Naive thymus-derived CD4-positive, alpha-beta T cell (primary cell): ENCODE measurements around the gene BCAN. TPM values are rescaled to one million over a fixed set of nuclear protein-coding genes. Genes with fewer than 3 reads are reported as not detected.

Source experiments
- ATAC-seq: fragments of 150-1000 bp; cut with Tn5 transposase; 2 replicates; pipeline ENCODE4 v1.10.0; 2021; ENCODE audit warnings: mild to moderate bottlenecking, moderate library complexity
- CTCF ChIA-PET: fragments of 350-600 bp; sonication (Branson Sonifier 250); formaldehyde crosslinking; loops from one replicate; lab custom pipeline; 2021; ENCODE audit warnings: antibody characterized with exemption; lab: Charles Lee
- POLR2A ChIA-PET: fragments of 350-600 bp; sonication (Branson Sonifier 250); formaldehyde crosslinking; loops from one replicate; lab custom pipeline; 2021; ENCODE audit warnings: antibody characterized with exemption, inconsistent platforms; lab: Charles Lee
- DNase-seq, 9 donors: peaks; one replicate each; pipeline versions ENCODE4 v3.0.0 to v3.0.0-alpha.2; 2020 to 2022; ENCODE audit warnings: mixed read lengths in 1 of 9
- H3K27ac ChIP-seq: one replicate; pipeline ENCODE4 v1.7.0; 2013; ENCODE audit warnings: mild to moderate bottlenecking, low read depth, low read length, moderate library complexity
- H3K27me3 ChIP-seq, 2 donors: one replicate each; pipeline ENCODE4 v1.7.0; 2013; ENCODE audit warnings: low read length in 2 of 2, mild to moderate bottlenecking in 2 of 2, moderate library complexity in 2 of 2; ENCODE audit not compliant: control insufficient read depth in 2 of 2, insufficient read depth in 2 of 2
- H3K36me3 ChIP-seq, 3 experiments: 1 replicate in 2 of 3; 2 replicates in 1 of 3; pipeline ENCODE4 v1.7.0; 2013; ENCODE audit warnings: low read length in 3 of 3, mild to moderate bottlenecking in 3 of 3, moderate library complexity in 1 of 3; ENCODE audit not compliant: insufficient read depth in 3 of 3, control insufficient read depth in 2 of 3
- H3K4me1 ChIP-seq, 2 donors: one replicate each; pipeline ENCODE4 v1.7.0; 2013; ENCODE audit warnings: low read length in 2 of 2, mild to moderate bottlenecking in 2 of 2, moderate library complexity in 1 of 2; ENCODE audit not compliant: control insufficient read depth in 2 of 2, insufficient read depth in 2 of 2
- H3K4me3 ChIP-seq: 2 replicates; pipeline ENCODE4 v1.7.0; 2013; ENCODE audit warnings: mild to moderate bottlenecking, low read length
- H3K9me3 ChIP-seq, 3 experiments: 1 replicate in 2 of 3; 2 replicates in 1 of 3; pipeline ENCODE4 v1.7.0; 2013; ENCODE audit warnings: low read length in 3 of 3; ENCODE audit not compliant: control insufficient read depth in 2 of 3
- H3K27ac Mint-ChIP-seq, 9 donors: one replicate each; pipeline ENCODE4 v1.8.0; 2020 to 2022; ENCODE audit warnings: mixed read lengths in 9 of 9, mild to moderate bottlenecking in 8 of 9, moderate library complexity in 5 of 9, inconsistent platforms in 2 of 9
- H3K27me3 Mint-ChIP-seq, 5 donors: one replicate each; pipeline ENCODE4 v1.8.0; 2021 to 2022; ENCODE audit warnings: mixed read lengths in 5 of 5, mild to moderate bottlenecking in 1 of 5
- H3K36me3 Mint-ChIP-seq, 5 donors: one replicate each; pipeline ENCODE4 v1.8.0; 2020 to 2022; ENCODE audit warnings: mixed read lengths in 5 of 5, mild to moderate bottlenecking in 3 of 5, inconsistent platforms in 1 of 5
- H3K4me1 Mint-ChIP-seq, 7 donors: one replicate each; pipeline ENCODE4 v1.8.0; 2020 to 2022; ENCODE audit warnings: mixed read lengths in 7 of 7, mild to moderate bottlenecking in 3 of 7, inconsistent platforms in 1 of 7
- H3K4me3 Mint-ChIP-seq, 10 donors: one replicate each; pipeline ENCODE4 v1.8.0; 2020 to 2022; ENCODE audit warnings: mild to moderate bottlenecking in 10 of 10, mixed read lengths in 10 of 10, moderate library complexity in 6 of 10, inconsistent platforms in 2 of 10
- H3K9me3 Mint-ChIP-seq, 11 donors: one replicate each; pipeline ENCODE4 v1.8.0; 2020 to 2022; ENCODE audit warnings: mixed read lengths in 11 of 11, mild to moderate bottlenecking in 4 of 11, inconsistent platforms in 1 of 11, moderate library complexity in 1 of 11
- intact Hi-C, 2 donors: fragments of 100-400 bp; cut with micrococcal nuclease; formaldehyde crosslinking; loops; one replicate each; pipeline ENCODE4 v1.15.1; 2023
- polyA plus RNA-seq, 2 donors: library from polyadenylated mRNA; unstranded; fragments of 300-500 nt; fragmentation: Illumina TruSeq; gene quantifications; one replicate each; pipeline ENCODE4 v1.2.3, GENCODE V29; 2021
- total RNA-seq, 6 experiments: library from RNA in 5 of 6; stranded (reverse) in 5 of 6; gene quantifications; 1 replicate in 5 of 6; 2 replicates in 1 of 6; pipeline ENCODE4 v1.2.3 and lab custom pipeline; 2021 to 2026

BCAN gene
- total and polyA plus RNA-seq, 7 experiments from 2014 or later, result not detected

DNA sequence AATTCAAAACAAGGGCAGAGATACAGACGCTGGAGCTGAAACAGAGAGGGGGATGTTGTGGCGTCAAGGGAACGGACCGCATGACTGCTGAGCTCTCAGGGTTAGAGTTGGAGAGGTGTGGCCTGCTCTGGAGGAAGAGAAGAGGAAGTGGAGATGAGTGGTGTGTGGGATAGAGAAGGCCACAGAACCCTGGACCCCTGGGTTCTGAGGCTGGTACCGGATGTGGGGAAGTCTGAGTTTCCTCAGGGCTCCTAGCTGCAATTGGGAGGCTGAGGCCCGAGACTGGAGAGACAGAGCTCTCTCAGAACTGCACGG is 1.8 kb downstream of the BCAN start:
- Histone ChIP-seq H3K9me3 (no peaks in the 10 kb centered on the region), H3K27me3 (peaks cover 18 to 22% of the 10 kb centered on the region in 2 donors), H3K36me3 (no peaks in the 10 kb centered on the region), H3K4me1 (peaks cover 0 to 26% of the 10 kb centered on the region in 2 donors), H3K4me3 (no peak overlapping the region), H3K27ac (no peak overlapping the region)
- ChIA-PET CTCF (interaction anchor here (0.7 to 1.9 kb wide), 4 partner anchors 12 to 258 kb away, joined by 3 to 7 read pairs (median 4); no protein-coding TSS in a partner anchor), POLR2A (interaction anchor here (0.6 kb wide), 1 partner anchor 1644 kb away, joined by 3 read pairs; no protein-coding TSS in a partner anchor)
- intact Hi-C loops, result loop anchor here (2.0 kb wide), 1 partner anchor 13 kb away; no protein-coding TSS in a partner anchor
- peaks cover 82 to 91% (median 83%) of the 10 kb centered on the region in 5 donors for H3K27me3 Mint-ChIP-seq
- peak in 5 of 9 donors; percentile 22 to 52 (median 44) for DNase-seq
- ATAC-seq, result peak; percentile 79
- peak overlapping the region in 2 of 9 donors; percentile 1 to 48 for H3K27ac Mint-ChIP-seq
- no peaks in the 10 kb centered on the region for H3K36me3 Mint-ChIP-seq
- peaks cover 0 to 3% (median 0%) of the 10 kb centered on the region in 11 donors for H3K9me3 Mint-ChIP-seq
- H3K4me1 Mint-ChIP-seq, result peaks cover 24 to 40% (median 29%) of the 10 kb centered on the region in 7 donors
- H3K4me3 Mint-ChIP-seq, result peak overlapping the region in 2 of 10 donors; percentile 14 to 47

- H3K4me3 Mint-ChIP-seq, result no peak overlapping the region
- peaks cover 0 to 26% of the 10 kb centered on the region in 2 donors for H3K4me1 ChIP-seq
- no peaks in the 10 kb centered on the region for H3K36me3 ChIP-seq
- H3K27ac ChIP-seq, result no peak overlapping the region
- DNase-seq, result no peak
- no peaks in the 10 kb centered on the region for H3K9me3 ChIP-seq
- ChIA-PET CTCF (interaction anchor here (0.7 to 1.9 kb wide), 4 partner anchors 11 to 37 kb away, joined by 3 to 7 read pairs (median 4); no protein-coding TSS in a partner anchor), POLR2A (interaction anchor here (0.6 kb wide), 1 partner anchor 1645 kb away, joined by 3 read pairs; no protein-coding TSS in a partner anchor)
- peaks cover 0 to 3% (median 0%) of the 10 kb centered on the region in 11 donors for H3K9me3 Mint-ChIP-seq
- no peak overlapping the region for H3K4me3 ChIP-seq
- intact Hi-C loops, result no loop called here
- no peaks in the 10 kb centered on the region for H3K36me3 Mint-ChIP-seq
- no peak overlapping the region for H3K27ac Mint-ChIP-seq
- H3K4me1 Mint-ChIP-seq, result peaks cover 24 to 40% (median 29%) of the 10 kb centered on the region in 7 donors
- peaks cover 81 to 91% (median 83%) of the 10 kb centered on the region in 5 donors for H3K27me3 Mint-ChIP-seq
- ATAC-seq, result no peak
- H3K27me3 ChIP-seq, result peaks cover 18 to 19% of the 10 kb centered on the region in 2 donors
Measured at GRCh38 chr1:156644146-156644545, 2.2 kb downstream of the BCAN start.

DNA sequence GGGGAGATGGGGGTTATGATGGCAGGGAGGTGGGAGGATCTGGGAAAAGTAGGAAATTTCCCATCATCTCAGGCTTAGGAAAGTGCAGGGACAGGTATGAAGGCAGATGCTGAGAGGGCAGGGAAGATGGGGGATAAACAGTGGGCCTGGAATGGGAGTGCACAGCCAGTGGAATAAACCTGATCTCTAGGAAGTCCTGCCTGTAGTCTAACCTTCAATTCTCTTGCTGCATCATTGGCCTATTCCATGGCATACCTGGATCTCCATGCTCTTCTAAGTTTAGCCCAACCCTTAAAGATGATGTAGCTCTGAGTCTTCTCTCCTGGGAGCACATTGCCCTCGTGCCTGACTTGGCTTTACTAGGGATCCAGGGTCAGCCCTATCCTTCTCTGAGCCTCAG is 2.7 kb downstream of the BCAN start:
- Mint-ChIP-seq H3K4me1 (peaks cover 24 to 40% (median 29%) of the 10 kb centered on the region in 7 donors), H3K27ac (no peak overlapping the region), H3K9me3 (peaks cover 0 to 3% (median 0%) of the 10 kb centered on the region in 11 donors), H3K27me3 (peaks cover 78 to 90% (median 82%) of the 10 kb centered on the region in 5 donors), H3K4me3 (no peak overlapping the region), H3K36me3 (no peaks in the 10 kb centered on the region)
- H3K4me3 ChIP-seq, result no peak overlapping the region
- POLR2A ChIA-PET, result no interaction called here
- H3K4me1 ChIP-seq, result peaks cover 0 to 26% of the 10 kb centered on the region in 2 donors
- ATAC-seq (no peak), DNase-seq (no peak)
- no peak overlapping the region for H3K27ac ChIP-seq
- no peaks in the 10 kb centered on the region for H3K36me3 ChIP-seq
- no peaks in the 10 kb centered on the region for H3K9me3 ChIP-seq
- H3K27me3 ChIP-seq, result peaks cover 15 to 18% of the 10 kb centered on the region in 2 donors
- CTCF ChIA-PET, result interaction anchor here (0.8 to 1.9 kb wide), 3 partner anchors 10 to 37 kb away, joined by 3 to 7 read pairs (median 4); no protein-coding TSS in a partner anchor
- intact Hi-C loops, result no loop called here

DNA sequence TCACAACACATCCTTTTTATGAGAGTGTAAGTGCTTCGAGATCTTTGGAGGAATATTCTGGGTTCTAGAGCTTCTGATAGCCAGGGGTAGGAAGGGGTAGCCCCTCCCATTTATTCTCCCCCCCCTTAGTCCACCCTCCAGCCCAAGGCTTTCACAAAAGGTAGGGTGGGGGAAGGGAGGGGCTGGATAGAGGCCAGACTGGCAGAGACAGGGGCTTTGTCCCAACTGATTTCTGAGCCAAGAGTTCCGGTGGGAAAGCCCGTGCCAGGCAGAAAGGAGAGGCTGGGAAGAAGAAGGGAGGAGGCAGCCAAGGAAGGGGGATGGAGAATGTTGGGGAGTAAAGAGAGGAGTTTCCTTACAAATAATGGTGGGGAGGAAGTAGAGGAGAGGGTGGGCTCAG is 3.1 kb downstream of the BCAN start:
- H3K9me3 Mint-ChIP-seq, result peaks cover 0 to 3% (median 0%) of the 10 kb centered on the region in 11 donors
- H3K27me3 ChIP-seq, result peaks cover 15 to 18% of the 10 kb centered on the region in 2 donors

DNA sequence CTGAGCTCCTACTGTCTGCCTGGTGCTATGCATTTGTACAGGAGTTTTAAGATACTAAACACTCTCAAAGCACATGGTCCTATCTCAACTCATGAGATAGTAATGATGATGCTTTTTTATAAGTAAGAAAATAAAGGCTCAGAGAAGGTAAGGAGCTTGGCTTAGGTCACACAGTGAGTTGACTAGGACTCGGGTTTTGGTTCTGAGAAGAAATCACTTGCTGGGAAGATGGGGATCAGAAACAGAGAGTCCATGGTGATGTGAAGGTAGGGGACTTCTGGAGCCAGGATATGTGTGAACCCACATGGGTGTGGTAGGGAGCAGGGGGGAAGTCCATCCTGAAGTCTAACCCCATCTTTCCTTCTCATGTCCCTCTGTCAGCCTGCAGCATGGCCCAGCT is 3.7 kb downstream of the BCAN start:
- Histone ChIP-seq H3K36me3 (no peaks in the 10 kb centered on the region), H3K9me3 (no peaks in the 10 kb centered on the region), H3K27ac (no peak overlapping the region), H3K4me1 (peaks cover 0 to 26% of the 10 kb centered on the region in 2 donors), H3K27me3 (peaks cover 15% of the 10 kb centered on the region in 2 donors), H3K4me3 (no peak overlapping the region)
- peaks cover 0 to 3% (median 0%) of the 10 kb centered on the region in 11 donors for H3K9me3 Mint-ChIP-seq
- intact Hi-C loops, result no loop called here
- ATAC-seq (no peak), DNase-seq (no peak)
- H3K27ac Mint-ChIP-seq, result no peak overlapping the region
- no peak overlapping the region for H3K4me3 Mint-ChIP-seq
- no peaks in the 10 kb centered on the region for H3K36me3 Mint-ChIP-seq
- H3K27me3 Mint-ChIP-seq, result peaks cover 76 to 85% (median 80%) of the 10 kb centered on the region in 5 donors
- H3K4me1 Mint-ChIP-seq, result peaks cover 24 to 39% (median 28%) of the 10 kb centered on the region in 7 donors
- CTCF ChIA-PET, result interaction anchor here (0.7 to 1.9 kb wide), 3 partner anchors 9 to 14 kb away, joined by 3 to 7 read pairs (median 4); no protein-coding TSS in a partner anchor
- POLR2A ChIA-PET, result interaction anchor here (0.6 kb wide), 1 partner anchor 1323 kb away, joined by 3 read pairs; no protein-coding TSS in a partner anchor

More for the DNA sequence above, 3.1 kb downstream of the BCAN start:
- Histone ChIP-seq H3K4me1 (peaks cover 0 to 26% of the 10 kb centered on the region in 2 donors), H3K4me3 (no peak overlapping the region), H3K9me3 (no peaks in the 10 kb centered on the region), H3K27ac (no peak overlapping the region), H3K36me3 (no peaks in the 10 kb centered on the region)
- Mint-ChIP-seq H3K27me3 (peaks cover 78 to 87% (median 80%) of the 10 kb centered on the region in 5 donors), H3K36me3 (no peaks in the 10 kb centered on the region), H3K4me1 (peaks cover 24 to 40% (median 29%) of the 10 kb centered on the region in 7 donors), H3K27ac (peak overlapping the region in 1 of 9 donors; percentile 30), H3K4me3 (no peak overlapping the region)
- intact Hi-C loops, result no loop called here
- DNase-seq (no peak), ATAC-seq (no peak)
- POLR2A ChIA-PET, result no interaction called here
- CTCF ChIA-PET, result interaction anchor here (0.8 to 1.9 kb wide), 3 partner anchors 10 to 14 kb away, joined by 3 to 7 read pairs (median 4); no protein-coding TSS in a partner anchor

DNA sequence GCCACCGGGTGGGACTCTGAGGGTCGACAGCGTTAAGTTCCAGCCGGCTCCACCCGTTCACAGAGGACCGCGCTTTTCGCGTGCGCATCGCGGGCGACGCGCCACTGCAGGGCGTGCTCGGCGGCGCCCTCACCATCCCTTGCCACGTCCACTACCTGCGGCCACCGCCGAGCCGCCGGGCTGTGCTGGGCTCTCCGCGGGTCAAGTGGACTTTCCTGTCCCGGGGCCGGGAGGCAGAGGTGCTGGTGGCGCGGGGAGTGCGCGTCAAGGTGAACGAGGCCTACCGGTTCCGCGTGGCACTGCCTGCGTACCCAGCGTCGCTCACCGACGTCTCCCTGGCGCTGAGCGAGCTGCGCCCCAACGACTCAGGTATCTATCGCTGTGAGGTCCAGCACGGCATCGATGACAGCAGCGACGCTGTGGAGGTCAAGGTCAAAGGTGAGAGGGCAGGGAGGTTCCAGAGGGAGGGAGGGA is 4.9 kb downstream of the BCAN start:
- ATAC-seq, result no peak
- peaks cover 5 to 6% of the 10 kb centered on the region in 2 donors for H3K27me3 ChIP-seq
- H3K27ac Mint-ChIP-seq, result no peak overlapping the region
- H3K27ac ChIP-seq, result no peak overlapping the region
- ChIA-PET POLR2A (no interaction called here), CTCF (interaction anchor here (0.6 to 1.3 kb wide), 2 partner anchors 43 to 167 kb away, joined by 3 to 6 read pairs; no protein-coding TSS in a partner anchor)
- DNase-seq, result no peak
- peaks cover 0 to 3% (median 0%) of the 10 kb centered on the region in 11 donors for H3K9me3 Mint-ChIP-seq
- peaks cover 76 to 84% (median 78%) of the 10 kb centered on the region in 5 donors for H3K27me3 Mint-ChIP-seq
- intact Hi-C loops, result no loop called here
- H3K36me3 ChIP-seq, result no peaks in the 10 kb centered on the region
- no peaks in the 10 kb centered on the region for H3K36me3 Mint-ChIP-seq
- peaks cover 0 to 18% of the 10 kb centered on the region in 2 donors for H3K4me1 ChIP-seq
- no peak overlapping the region for H3K4me3 Mint-ChIP-seq
- no peaks in the 10 kb centered on the region for H3K9me3 ChIP-seq
- no peak overlapping the region for H3K4me3 ChIP-seq
- peaks cover 13 to 30% (median 17%) of the 10 kb centered on the region in 7 donors for H3K4me1 Mint-ChIP-seq
